GM12874 (cell line): ENCODE data around the gene TTC4.

Experiments
- CTCF ChIP-seq: IDR thresholded peaks from 2 replicates; pipeline ENCODE4 v1.5.1; 2011; ENCODE audit warnings: low read depth, mild to moderate bottlenecking, control low read depth, low read length, moderate library complexity; ENCODE audit not compliant: insufficient read depth

The TTC4 gene

GRCh38 chr1:54715493-54716298, at the start of gene TTC4:
TTC4 (plus strand) TSS chr1:54715861; CDS start chr1:54715909, 48 bp downstream.
- no peak for TF ChIP-seq CTCF

GRCh38 chr1:54666333-54666732, 49.3 kb upstream of the TTC4 start:
- TF ChIP-seq CTCF = no peak

GRCh38 chr1:54667797-54668196, 47.9 kb upstream of the TTC4 start:
- TF ChIP-seq CTCF = no peak

- no peak for TF ChIP-seq CTCF
Measured at GRCh38 chr1:54668567-54668966, 47.1 kb upstream of the TTC4 start.

GRCh38 chr1:54671985-54672608, 43.6 kb upstream of the TTC4 start:
- TF ChIP-seq CTCF = peak; percentile 91

- TF ChIP-seq CTCF = no peak
Measured at GRCh38 chr1:54678776-54679643, 36.7 kb upstream of the TTC4 start.

GRCh38 chr1:54679706-54680105, 36.0 kb upstream of the TTC4 start:
- no peak for TF ChIP-seq CTCF
